RWPE2 (cell line): ENCODE results near the gene FGF6.

Source experiments
- ATAC-seq: fragments of 200-7000 bp; cut with Tn5 transposase; 3 replicates; pipeline ENCODE4 v1.9.1; 2021; ENCODE audit warnings: low read depth
- DNase-seq: peaks from one replicate; pipeline ENCODE4 v3.0.0-alpha.2; 2020; ENCODE audit warnings: low spot score
- H3K27ac ChIP-seq: fragments of 450-650 bp; 2 replicates; pipeline ENCODE4 v1.5.1; 2017; ENCODE audit warnings: mild to moderate bottlenecking; ENCODE audit not compliant: poor library complexity, severe bottlenecking
- H3K27me3 ChIP-seq: fragments of 250-450 bp; sonication (Bioruptor Pico); 2 replicates; pipeline ENCODE4 v1.5.1; 2021; ENCODE audit warnings: mild to moderate bottlenecking, moderate library complexity; ENCODE audit not compliant: insufficient read depth, poor library complexity, severe bottlenecking
- H3K36me3 ChIP-seq: fragments of 250-450 bp; sonication (Bioruptor Pico); 2 replicates; pipeline ENCODE4 v1.5.1; 2020; ENCODE audit warnings: low read depth, mild to moderate bottlenecking, moderate library complexity
- H3K4me1 ChIP-seq: fragments of 250-450 bp; sonication (Bioruptor Pico); 2 replicates; pipeline ENCODE4 v1.5.1; 2021; ENCODE audit warnings: mild to moderate bottlenecking, moderate library complexity; ENCODE audit not compliant: insufficient read depth, poor library complexity, severe bottlenecking
- H3K4me3 ChIP-seq: fragments of 250-450 bp; sonication (Bioruptor Pico); 2 replicates; pipeline ENCODE4 v1.5.1; 2021; ENCODE audit warnings: mild to moderate bottlenecking, moderate library complexity; ENCODE audit not compliant: severe bottlenecking
- H3K9me3 ChIP-seq: fragments of 250-450 bp; sonication (Bioruptor Pico); 2 replicates; pipeline ENCODE4 v1.5.1; 2021; ENCODE audit warnings: mild to moderate bottlenecking, moderate library complexity; ENCODE audit not compliant: severe bottlenecking
- TF ChIP-seq, protein P1 (sequence below): fragments of 450-650 bp; IDR thresholded peaks from one replicate; pipeline ENCODE4 v1.5.1; 2017; ENCODE audit warnings: mild to moderate bottlenecking, moderate library complexity; ENCODE audit not compliant: poor library complexity, severe bottlenecking

The FGF6 gene

DNA sequence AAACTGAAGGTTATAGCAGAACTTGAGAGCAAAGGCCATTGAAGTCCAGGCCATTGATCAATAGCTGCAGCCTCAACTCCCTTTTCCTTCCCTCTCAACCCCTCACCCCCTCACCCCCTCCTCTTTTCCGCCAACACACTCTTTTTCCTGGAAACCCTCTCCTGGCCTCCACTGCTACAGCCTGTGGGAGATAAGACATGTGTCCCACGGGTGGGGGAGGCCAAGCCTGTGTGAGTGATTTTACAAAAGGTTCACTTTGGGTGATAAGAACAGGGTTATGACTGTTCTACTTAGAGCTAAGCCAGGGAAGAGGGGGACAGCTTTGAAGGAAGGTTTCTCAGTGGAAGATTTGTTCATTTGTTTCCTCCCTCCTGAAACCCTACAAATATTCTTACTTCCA is 57.0 kb downstream of the FGF6 start:
- Histone ChIP-seq H3K4me3 (no peak overlapping the region), H3K27ac (no peak overlapping the region), H3K27me3 (peaks cover 4% of the 10 kb centered on the region), H3K36me3 (no peaks in the 10 kb centered on the region), H3K4me1 (no peaks in the 10 kb centered on the region), H3K9me3 (no peaks in the 10 kb centered on the region)
- ATAC-seq (no peak), DNase-seq (no peak)
- TF ChIP-seq, protein P1, sequence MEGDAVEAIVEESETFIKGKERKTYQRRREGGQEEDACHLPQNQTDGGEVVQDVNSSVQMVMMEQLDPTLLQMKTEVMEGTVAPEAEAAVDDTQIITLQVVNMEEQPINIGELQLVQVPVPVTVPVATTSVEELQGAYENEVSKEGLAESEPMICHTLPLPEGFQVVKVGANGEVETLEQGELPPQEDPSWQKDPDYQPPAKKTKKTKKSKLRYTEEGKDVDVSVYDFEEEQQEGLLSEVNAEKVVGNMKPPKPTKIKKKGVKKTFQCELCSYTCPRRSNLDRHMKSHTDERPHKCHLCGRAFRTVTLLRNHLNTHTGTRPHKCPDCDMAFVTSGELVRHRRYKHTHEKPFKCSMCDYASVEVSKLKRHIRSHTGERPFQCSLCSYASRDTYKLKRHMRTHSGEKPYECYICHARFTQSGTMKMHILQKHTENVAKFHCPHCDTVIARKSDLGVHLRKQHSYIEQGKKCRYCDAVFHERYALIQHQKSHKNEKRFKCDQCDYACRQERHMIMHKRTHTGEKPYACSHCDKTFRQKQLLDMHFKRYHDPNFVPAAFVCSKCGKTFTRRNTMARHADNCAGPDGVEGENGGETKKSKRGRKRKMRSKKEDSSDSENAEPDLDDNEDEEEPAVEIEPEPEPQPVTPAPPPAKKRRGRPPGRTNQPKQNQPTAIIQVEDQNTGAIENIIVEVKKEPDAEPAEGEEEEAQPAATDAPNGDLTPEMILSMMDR: no peak

GRCh38 chr12:4388032-4388431 is 57.6 kb downstream of the FGF6 start:
- Histone ChIP-seq H3K4me1 (no peaks in the 10 kb centered on the region), H3K27ac (no peak overlapping the region), H3K9me3 (no peaks in the 10 kb centered on the region), H3K36me3 (no peaks in the 10 kb centered on the region), H3K27me3 (peaks cover 4% of the 10 kb centered on the region), H3K4me3 (no peak overlapping the region)
- TF ChIP-seq, protein P1: no peak
- no peak for ATAC-seq
- no peak for DNase-seq

DNA sequence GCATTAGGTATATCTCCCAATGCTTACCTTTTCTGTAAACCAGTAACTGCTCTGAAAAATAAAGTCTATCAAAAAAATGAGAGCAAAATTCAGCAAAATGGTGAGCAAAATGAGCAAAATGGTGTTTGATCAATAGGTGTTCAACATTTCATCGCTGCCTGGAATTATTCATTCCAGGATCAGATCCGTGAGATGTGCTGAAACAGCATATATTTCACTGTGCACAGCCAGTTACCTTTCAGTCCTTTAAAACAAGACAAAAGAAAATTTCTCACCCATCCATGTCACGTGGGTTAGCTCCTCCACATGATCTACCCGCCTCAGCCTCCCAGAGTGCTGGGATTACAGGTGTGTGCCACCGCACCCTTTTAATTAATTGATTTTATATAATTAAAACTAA is 58.0 kb downstream of the FGF6 start:
- TF ChIP-seq, protein P1: no peak
- DNase-seq: no peak
- H3K27ac ChIP-seq: no peak overlapping the region

DNA sequence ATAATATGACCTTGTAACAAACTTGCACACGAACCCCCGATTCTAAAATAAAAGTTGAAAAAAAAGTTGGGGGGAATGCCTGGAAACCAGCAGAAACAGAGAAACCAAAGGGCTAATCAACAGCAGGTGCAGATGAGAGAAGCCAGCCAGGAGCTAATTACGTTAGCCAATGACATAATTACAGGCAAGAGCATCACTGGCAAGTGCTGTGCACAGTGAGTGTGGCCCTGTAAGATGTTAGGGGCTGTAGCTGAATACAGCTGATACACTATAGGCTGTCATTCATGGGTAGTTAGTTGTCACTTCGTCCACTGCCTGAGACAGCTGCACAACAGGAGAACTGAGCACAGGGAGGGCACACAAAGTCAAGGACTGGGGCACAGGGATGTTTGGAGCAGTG is 58.8 kb downstream of the FGF6 start:
- Histone ChIP-seq H3K27me3 (peaks cover 4% of the 10 kb centered on the region), H3K27ac (no peak overlapping the region), H3K36me3 (no peaks in the 10 kb centered on the region), H3K4me1 (no peaks in the 10 kb centered on the region), H3K9me3 (no peaks in the 10 kb centered on the region), H3K4me3 (no peak overlapping the region)
- DNase-seq: no peak
- no peak for ATAC-seq
- TF ChIP-seq, protein P1: no peak

More for the DNA sequence above, 58.0 kb downstream of the FGF6 start:
- Histone ChIP-seq H3K4me3 (no peak overlapping the region), H3K4me1 (no peaks in the 10 kb centered on the region), H3K36me3 (no peaks in the 10 kb centered on the region), H3K9me3 (no peaks in the 10 kb centered on the region), H3K27me3 (peaks cover 4% of the 10 kb centered on the region)
- ATAC-seq: no peak
